Measurements from ENCODE around the gene PRKAG3. TPM values are rescaled to one million over a fixed set of nuclear protein-coding genes. Genes with fewer than 3 reads are reported as not detected.

Gene PRKAG3
- total and polyA plus RNA-seq, 9 of the 15 experiments (the other 6 are each of a cell fraction or from before 2014, with no cell fraction given) = not detected

- no peak for TF ChIP-seq IRF1 (CRISPR knock-in tag; IDR thresholded peaks at IDR 0.05; ENCODE audit: borderline replicate concordance)
- TF ChIP-seq CBFB (CRISPR knock-in tag; IDR thresholded peaks at IDR 0.05) = no peak
- no peak for TF ChIP-seq NR4A1 (CRISPR knock-in tag; IDR thresholded peaks at IDR 0.05)
- no peak for TF ChIP-seq NR4A1 (tag; IDR thresholded peaks at IDR 0.05)
These were observed 26.8 kb downstream of the PRKAG3 start (continued) for GRCh38 chr2:218804817-218805216.

GRCh38 chr2:218802386-218802994 is 29.1 kb downstream of the PRKAG3 start:
- DNase-seq (ENCODE audit: extremely low read depth in 1 of 4, low spot score in 3 of 4) (no peak), FAIRE-seq (no peak), ATAC-seq (no peak)
- WGBS (ENCODE audit: insufficient coverage, low coverage, missing lambda C conversion rate) = 30% methylated on average over 4 of the region's 4 CpGs
- no TSS peak for BruUV-seq (replicated peaks)
- in situ Hi-C loops (cut with MboI) (no loop called here), intact Hi-C loops (cut with micrococcal nuclease) (no loop called here)
- H3K4me3 ChIP-seq = no peak overlapping the region
- H3K9ac ChIP-seq (ENCODE audit: insufficient read depth in 1 of 2, low read depth in 2 of 2, low read length in 2 of 2) = no peak overlapping the region
- no peaks in the 10 kb centered on the region for H3K36me3 ChIP-seq (ENCODE audit: control insufficient read depth, insufficient read depth, low read length)
- CTCF ChIA-PET (ENCODE audit: low intra/inter-chr PET ratio) = no interaction called here
- H3K79me2 ChIP-seq (ENCODE audit: control insufficient read depth, insufficient read depth, low read length) = no peaks in the 10 kb centered on the region
- POLR2A ChIA-PET = no interaction called here
- no peak overlapping the region for H3K4me2 ChIP-seq (ENCODE audit: insufficient read depth, low read length)
- H3K4me1 ChIP-seq (replicated peaks in 1 of 2; ENCODE audit: control insufficient read depth in 2 of 2, insufficient read depth in 2 of 2, low read length in 2 of 2) = peaks cover 0 to 8% of the 10 kb centered on the region in 2 experiments; a peak in 4 of 5 replicates
- no peak overlapping the region for H3K27ac ChIP-seq (ENCODE audit: extremely low read depth, low read depth, low read length)
- H3K27me3 ChIP-seq (ENCODE audit: control insufficient read depth in 2 of 2, insufficient read depth in 2 of 2, low read length in 2 of 2) = peaks cover 0 to 5% of the 10 kb centered on the region in 2 experiments; a peak in 1 of 5 replicates
- H4K20me1 ChIP-seq (replicated peaks; ENCODE audit: control insufficient read depth, insufficient read depth, low read length) = no peaks in the 10 kb centered on the region
- H3K9me3 ChIP-seq (replicated peaks; ENCODE audit: control insufficient read depth, insufficient read depth, low read depth, low read length) = 0 out of 2 replicates have a peak, but pooled peaks cover 2% of the 10 kb centered on the region
- H2AFZ ChIP-seq (ENCODE audit: low read depth, low read length) = no peak overlapping the region
- no peaks in the 10 kb centered on the region for H3K9me1 ChIP-seq (ENCODE audit: control insufficient read depth, insufficient read depth, low read length)
- TF ChIP-seq PKNOX1 (IDR thresholded peaks at IDR 0.05) (no peak), MBD1 (CRISPR knock-in tag; IDR thresholded peaks at IDR 0.05) (no peak), RBM25 (IDR thresholded peaks at IDR 0.05; ENCODE audit: low read depth, low read length, severe bottlenecking) (no peak), LEF1 (IDR thresholded peaks at IDR 0.05) (no peak), TCFL5 (CRISPR knock-in tag; conservative IDR thresholded peaks at IDR 0.05) (no peak), IRF1 (CRISPR knock-in tag; IDR thresholded peaks at IDR 0.05; ENCODE audit: borderline replicate concordance) (no peak), ZNF212 (CRISPR knock-in tag; IDR thresholded peaks at IDR 0.05) (no peak), ZFP1 (CRISPR knock-in tag; IDR thresholded peaks at IDR 0.05) (no peak), RBM17 (IDR thresholded peaks at IDR 0.05; ENCODE audit: borderline replicate concordance, low read depth, low read length) (no peak), PML (IDR thresholded peaks at IDR 0.05; ENCODE audit: low read length) (no peak), MCM7 (IDR thresholded peaks at IDR 0.05) (no peak), ZNF347 (CRISPR knock-in tag; IDR thresholded peaks at IDR 0.05; ENCODE audit: low read depth) (no peak), CBX2 (IDR thresholded peaks at IDR 0.05; ENCODE audit: insufficient read depth, low read length, poor library complexity, severe bottlenecking) (no peak), SMAD4 (CRISPR knock-in tag; conservative IDR thresholded peaks at IDR 0.05) (no peak), TCF7L2 (IDR thresholded peaks at IDR 0.05; ENCODE audit: low read depth, low read length) (no peak)

Measured in K562 (cell line).